Activated CD4-positive, alpha-beta memory T cell treated with anti-CD3 and anti-CD28 coated beads for 36 hours (primary cell): ENCODE results near the gene SUPT3H. TPM values are rescaled to one million over a fixed set of nuclear protein-coding genes. Genes with fewer than 3 reads are reported as not detected.
"Not testable (repeated sequence)": the region's sequence is repeated elsewhere in the genome, so short reads cannot be mapped to it uniquely, and the experiment has no call there.

Source experiments
- CTCF ChIA-PET: fragments of 350-600 bp; sonication (Branson Sonifier 250); formaldehyde crosslinking; loops from one replicate; lab custom pipeline; 2021; ENCODE audit warnings: antibody characterized with exemption, inconsistent platforms; lab: Charles Lee
- POLR2A ChIA-PET: fragments of 350-600 bp; sonication (Branson Sonifier 250); formaldehyde crosslinking; loops from one replicate; lab custom pipeline; 2021; ENCODE audit warnings: antibody characterized with exemption; lab: Charles Lee
- DNase-seq: peaks from one replicate; pipeline ENCODE4 v3.0.0-alpha.2; 2020
- H3K27ac Mint-ChIP-seq: one replicate; pipeline ENCODE4 v1.8.0; 2021; ENCODE audit warnings: mixed read lengths
- H3K27me3 Mint-ChIP-seq: one replicate; pipeline ENCODE4 v1.8.0; 2021; ENCODE audit warnings: mixed read lengths
- H3K36me3 Mint-ChIP-seq: one replicate; pipeline ENCODE4 v1.8.0; 2021; ENCODE audit warnings: mixed read lengths
- H3K4me1 Mint-ChIP-seq: one replicate; pipeline ENCODE4 v1.8.0; 2021; ENCODE audit warnings: low read depth, mixed read lengths
- H3K4me3 Mint-ChIP-seq: one replicate; pipeline ENCODE4 v1.8.0; 2021; ENCODE audit warnings: mild to moderate bottlenecking, mixed read lengths
- H3K9me3 Mint-ChIP-seq: one replicate; pipeline ENCODE4 v1.8.0; 2021; ENCODE audit warnings: mixed read lengths
- intact Hi-C: fragments of 100-400 bp; cut with micrococcal nuclease; formaldehyde crosslinking; loops from one replicate; pipeline ENCODE4 v1.15.1; 2023
- total RNA-seq, 2 experiments: library from RNA; stranded (reverse); gene quantifications; one replicate each; pipeline ENCODE4 v1.2.3, GENCODE V29; 2021

The SUPT3H gene
- total RNA-seq, 2 experiments from 2014 or later, result 17.4 to 18.2 TPM

DNA sequence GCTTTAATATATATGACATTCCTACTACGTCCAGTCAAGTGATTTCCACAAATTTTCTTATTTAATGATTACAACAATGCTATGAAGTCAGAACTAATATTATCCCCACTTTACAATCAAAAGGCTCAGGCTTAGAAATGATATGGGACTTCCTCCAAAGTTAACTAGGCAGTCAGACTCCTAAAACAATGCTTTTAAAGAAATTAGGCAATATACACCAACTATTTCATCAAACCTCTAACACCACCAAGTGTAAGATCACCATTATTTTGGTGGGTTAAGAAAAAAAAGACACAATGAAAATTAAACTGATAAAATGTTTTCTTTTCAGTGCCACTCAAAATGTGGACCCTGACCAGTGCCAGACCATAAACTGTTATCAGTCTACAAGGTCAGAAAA, 305.7 kb downstream of the SUPT3H start:
- Mint-ChIP-seq H3K27me3 (no peaks in the 10 kb centered on the region), H3K9me3 (no peaks in the 10 kb centered on the region), H3K4me1 (peaks cover 23% of the 10 kb centered on the region), H3K36me3 (no peaks in the 10 kb centered on the region), H3K27ac (no peak overlapping the region), H3K4me3 (no peak overlapping the region)
- no peak for DNase-seq
- CTCF ChIA-PET, result no interaction called here
- POLR2A ChIA-PET, result no interaction called here
- intact Hi-C loops, result no loop called here

DNA sequence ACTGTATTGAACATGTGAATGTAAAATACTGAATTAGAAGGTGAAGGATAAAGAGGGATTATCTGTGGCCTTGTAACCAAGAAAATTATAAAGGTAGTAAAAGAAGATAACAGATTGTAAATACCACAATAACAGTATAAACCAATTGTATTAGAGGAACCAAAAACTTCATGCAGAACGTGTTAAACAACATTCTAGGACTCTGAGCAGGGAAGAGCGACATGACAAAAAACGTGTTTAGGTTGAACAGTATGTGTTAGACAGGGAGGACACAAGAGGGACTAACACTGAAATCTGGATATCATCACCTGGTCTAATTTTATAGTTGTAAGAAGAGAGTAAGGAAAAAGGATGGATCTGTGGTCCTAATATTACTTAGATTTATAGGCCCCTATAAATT, 308.6 kb downstream of the SUPT3H start:
- Mint-ChIP-seq H3K4me3 (no peak overlapping the region), H3K27ac (no peak overlapping the region), H3K4me1 (peaks cover 14% of the 10 kb centered on the region), H3K27me3 (no peaks in the 10 kb centered on the region), H3K9me3 (no peaks in the 10 kb centered on the region), H3K36me3 (no peaks in the 10 kb centered on the region)
- ChIA-PET POLR2A (no interaction called here), CTCF (no interaction called here)
- DNase-seq, result no peak
- intact Hi-C loops, result no loop called here

DNA sequence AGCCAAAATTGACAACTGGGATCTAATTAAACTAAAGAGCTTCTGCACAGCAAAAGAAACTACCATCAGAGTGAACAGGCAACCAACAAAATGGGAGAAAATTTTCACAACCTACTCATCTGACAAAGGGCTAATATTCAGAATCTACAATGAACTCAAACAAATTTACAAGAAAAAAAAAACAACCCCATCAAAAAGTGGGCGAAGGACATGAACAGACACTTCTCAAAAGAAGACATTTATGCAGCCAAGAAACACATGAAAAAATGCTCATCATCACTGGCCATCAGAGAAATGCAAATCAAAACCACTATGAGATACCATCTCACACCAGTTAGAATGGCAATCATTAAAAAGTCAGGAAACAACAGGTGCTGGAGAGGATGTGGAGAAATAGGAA, 310.3 kb downstream of the SUPT3H start:
- H3K36me3 Mint-ChIP-seq, intact Hi-C loops, H3K4me1 Mint-ChIP-seq, DNase-seq, H3K27me3 Mint-ChIP-seq, H3K9me3 Mint-ChIP-seq, CTCF ChIA-PET, H3K27ac Mint-ChIP-seq, POLR2A ChIA-PET, H3K4me3 Mint-ChIP-seq: not testable (repeated sequence)

DNA sequence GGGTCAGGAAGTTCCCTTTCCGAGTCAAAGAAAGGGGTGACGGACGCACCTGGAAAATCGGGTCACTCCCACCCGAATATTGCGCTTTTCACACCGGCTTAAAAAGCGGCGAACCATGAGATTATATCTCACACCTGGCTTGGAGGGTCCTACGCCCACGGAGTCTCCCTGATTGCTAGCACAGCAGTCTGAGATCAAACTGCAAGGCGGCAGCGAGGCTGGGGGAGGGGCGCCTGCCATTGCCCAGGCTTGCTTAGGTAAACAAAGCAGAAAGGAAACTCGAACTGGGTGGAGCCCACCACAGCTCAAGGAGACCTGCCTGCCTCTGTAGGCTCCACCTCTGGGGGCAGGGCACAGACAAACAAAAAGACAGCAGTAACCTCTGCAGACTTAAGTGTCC, 315.1 kb downstream of the SUPT3H start:
- CTCF ChIA-PET, H3K4me3 Mint-ChIP-seq, POLR2A ChIA-PET, H3K4me1 Mint-ChIP-seq, H3K36me3 Mint-ChIP-seq, DNase-seq, H3K27me3 Mint-ChIP-seq, intact Hi-C loops, H3K27ac Mint-ChIP-seq: not testable (repeated sequence)
- H3K9me3 Mint-ChIP-seq, result peaks cover 16% of the 10 kb centered on the region

DNA sequence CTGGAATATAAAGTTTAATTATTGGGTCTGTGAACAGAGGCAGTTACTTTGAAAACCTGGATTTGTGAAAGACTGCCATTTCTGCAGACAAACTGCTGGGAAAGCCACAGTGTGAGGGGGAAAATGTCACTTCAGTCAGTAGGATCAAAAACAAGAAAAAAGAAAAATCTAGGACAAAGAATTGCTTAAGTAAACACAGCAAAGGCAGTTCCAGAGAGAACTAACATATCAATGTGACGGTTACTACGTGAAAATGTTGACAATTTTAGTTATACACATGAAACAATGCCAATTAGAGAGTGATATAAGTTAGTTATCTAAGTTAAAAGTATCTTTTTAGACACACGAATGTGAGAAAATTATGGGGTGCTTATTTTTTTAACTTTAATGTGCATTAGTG, 320.0 kb downstream of the SUPT3H start:
- CTCF ChIA-PET, result no interaction called here
- POLR2A ChIA-PET, result no interaction called here
- intact Hi-C loops, result no loop called here
- no peak for DNase-seq
- peaks cover 16% of the 10 kb centered on the region for H3K9me3 Mint-ChIP-seq
- H3K4me3 Mint-ChIP-seq, result no peak overlapping the region
- H3K36me3 Mint-ChIP-seq, result peaks cover 9% of the 10 kb centered on the region
- peaks cover 9% of the 10 kb centered on the region for H3K4me1 Mint-ChIP-seq
- H3K27me3 Mint-ChIP-seq, result no peaks in the 10 kb centered on the region
- H3K27ac Mint-ChIP-seq, result no peak overlapping the region

DNA sequence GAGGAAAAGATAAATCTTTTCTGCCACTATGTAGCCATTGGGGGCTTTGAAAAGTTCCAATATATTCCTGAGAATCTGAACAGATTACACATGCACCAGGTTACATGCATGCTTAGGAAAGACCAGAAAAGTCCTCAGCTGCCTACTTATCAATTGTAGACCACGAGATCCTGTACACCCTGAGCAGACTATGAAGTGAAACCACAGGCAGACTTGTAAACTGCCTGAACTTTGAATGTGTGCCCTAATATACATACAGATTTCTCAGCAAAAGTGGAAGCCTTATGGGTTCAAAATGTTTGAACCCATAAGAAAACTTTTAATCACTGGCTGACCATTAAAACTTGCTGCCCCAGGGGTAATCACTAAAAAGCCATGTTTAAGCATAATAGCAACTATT, 323.1 kb downstream of the SUPT3H start:
- Mint-ChIP-seq H3K4me1 (peaks cover 11% of the 10 kb centered on the region), H3K27me3 (no peaks in the 10 kb centered on the region), H3K9me3 (peaks cover 3% of the 10 kb centered on the region), H3K27ac (no peak overlapping the region), H3K4me3 (no peak overlapping the region), H3K36me3 (peaks cover 5% of the 10 kb centered on the region)
- ChIA-PET CTCF (no interaction called here), POLR2A (no interaction called here)
- no peak for DNase-seq
- intact Hi-C loops, result no loop called here

DNA sequence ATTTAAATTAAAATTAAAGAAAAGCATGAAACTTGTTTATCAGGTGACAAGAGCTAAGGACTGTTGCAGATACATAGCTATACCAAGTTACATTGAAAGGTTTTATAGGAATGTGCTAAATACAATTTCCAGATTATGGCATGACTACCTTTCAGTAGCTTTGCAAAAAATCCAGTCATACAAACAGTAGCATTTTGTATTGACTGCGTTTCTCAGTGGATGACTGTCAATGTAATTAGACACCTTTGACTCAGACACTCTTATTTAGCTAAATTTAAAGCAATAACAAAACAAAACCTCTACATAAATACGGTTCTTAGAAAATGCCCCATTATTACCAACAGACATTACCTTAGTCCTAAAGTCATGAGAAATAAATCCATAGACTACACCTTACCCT, 325.4 kb downstream of the SUPT3H start:
- Mint-ChIP-seq H3K9me3 (peaks cover 3% of the 10 kb centered on the region), H3K4me3 (no peak overlapping the region), H3K27me3 (no peaks in the 10 kb centered on the region), H3K4me1 (peaks cover 25% of the 10 kb centered on the region), H3K27ac (no peak overlapping the region), H3K36me3 (peaks cover 7% of the 10 kb centered on the region)
- intact Hi-C loops, result no loop called here
- POLR2A ChIA-PET, result no interaction called here
- DNase-seq, result no peak
- CTCF ChIA-PET, result no interaction called here

DNA sequence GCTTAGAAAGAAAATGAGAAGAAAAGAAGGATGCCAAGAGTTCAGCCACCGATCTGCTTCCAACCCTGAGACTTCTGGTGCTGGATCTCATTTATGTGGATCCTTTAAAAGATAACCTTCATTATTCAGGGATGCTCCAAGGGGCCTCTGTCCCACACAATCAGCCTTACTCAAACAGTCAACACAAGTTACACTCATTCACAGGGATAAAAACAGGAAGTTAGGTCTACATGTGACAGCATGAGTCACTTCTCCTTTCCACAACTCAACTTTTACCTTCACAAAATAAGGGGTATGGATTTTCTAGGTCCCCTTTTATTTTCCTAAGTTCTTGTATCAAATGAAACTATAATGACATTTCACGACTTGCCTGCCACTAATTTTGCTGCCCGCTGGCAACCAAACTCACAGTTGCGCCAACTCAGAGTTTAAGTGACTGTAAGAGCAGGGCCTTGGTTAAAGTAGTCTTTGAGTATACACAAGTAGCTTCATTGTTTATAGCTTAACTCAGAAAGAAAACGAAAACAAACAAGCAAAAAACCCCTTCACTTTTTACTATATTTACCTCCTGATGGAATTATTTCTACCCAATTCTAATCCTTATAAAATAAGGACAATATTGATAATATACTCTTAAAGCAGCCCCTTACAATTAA, 328.4 kb downstream of the SUPT3H start:
- H3K4me1 Mint-ChIP-seq, result peaks cover 23% of the 10 kb centered on the region
- H3K9me3 Mint-ChIP-seq, result peaks cover 3% of the 10 kb centered on the region
- ChIA-PET CTCF (no interaction called here), POLR2A (no interaction called here)
- H3K27ac Mint-ChIP-seq, result no peak overlapping the region
- intact Hi-C loops, result no loop called here
- no peaks in the 10 kb centered on the region for H3K27me3 Mint-ChIP-seq
- H3K36me3 Mint-ChIP-seq, result peaks cover 5% of the 10 kb centered on the region
- no peak overlapping the region for H3K4me3 Mint-ChIP-seq
- DNase-seq, result no peak

DNA sequence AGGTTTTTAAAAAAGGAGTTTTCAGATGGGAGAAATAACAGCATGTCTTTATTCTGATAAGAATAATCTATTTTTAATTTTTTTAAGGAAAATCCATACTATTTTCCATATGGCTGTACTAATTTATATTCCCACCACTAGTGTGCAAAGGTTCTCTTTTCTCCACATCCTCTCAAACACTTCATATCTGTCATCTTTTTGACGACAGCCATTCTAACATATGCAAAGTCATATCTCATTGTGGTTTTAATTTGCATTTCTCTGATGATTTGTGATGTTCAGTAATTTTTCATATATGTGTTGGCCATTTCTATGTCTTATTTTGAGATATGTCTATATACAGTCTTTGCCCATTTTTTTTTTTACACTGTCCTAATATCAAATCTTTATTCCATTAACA, 330.2 kb downstream of the SUPT3H start:
- no peak for DNase-seq
- no peaks in the 10 kb centered on the region for H3K27me3 Mint-ChIP-seq
- peaks cover 3% of the 10 kb centered on the region for H3K9me3 Mint-ChIP-seq
- POLR2A ChIA-PET, result no interaction called here
- CTCF ChIA-PET, result no interaction called here
- peaks cover 5% of the 10 kb centered on the region for H3K36me3 Mint-ChIP-seq
- peaks cover 25% of the 10 kb centered on the region for H3K4me1 Mint-ChIP-seq
- no peak overlapping the region for H3K27ac Mint-ChIP-seq
- intact Hi-C loops, result no loop called here
- H3K4me3 Mint-ChIP-seq, result no peak overlapping the region

DNA sequence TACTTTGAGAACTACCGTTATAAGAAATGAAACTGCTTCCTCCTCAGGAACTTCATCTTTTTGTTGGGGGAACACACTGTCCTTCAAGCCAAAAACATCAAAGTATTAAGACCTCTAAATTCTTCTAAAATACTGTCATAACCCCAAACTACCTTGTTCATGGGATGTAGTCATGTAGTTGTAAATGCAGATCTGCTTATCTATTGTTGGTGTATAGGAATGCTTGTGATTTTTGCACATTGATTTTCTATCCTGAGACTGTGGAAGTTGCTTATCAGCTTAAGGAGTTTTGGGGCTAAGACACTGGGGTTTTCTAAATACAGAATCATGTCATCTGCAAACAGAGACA, 332.5 kb downstream of the SUPT3H start:
- no peak overlapping the region for H3K27ac Mint-ChIP-seq

DNA sequence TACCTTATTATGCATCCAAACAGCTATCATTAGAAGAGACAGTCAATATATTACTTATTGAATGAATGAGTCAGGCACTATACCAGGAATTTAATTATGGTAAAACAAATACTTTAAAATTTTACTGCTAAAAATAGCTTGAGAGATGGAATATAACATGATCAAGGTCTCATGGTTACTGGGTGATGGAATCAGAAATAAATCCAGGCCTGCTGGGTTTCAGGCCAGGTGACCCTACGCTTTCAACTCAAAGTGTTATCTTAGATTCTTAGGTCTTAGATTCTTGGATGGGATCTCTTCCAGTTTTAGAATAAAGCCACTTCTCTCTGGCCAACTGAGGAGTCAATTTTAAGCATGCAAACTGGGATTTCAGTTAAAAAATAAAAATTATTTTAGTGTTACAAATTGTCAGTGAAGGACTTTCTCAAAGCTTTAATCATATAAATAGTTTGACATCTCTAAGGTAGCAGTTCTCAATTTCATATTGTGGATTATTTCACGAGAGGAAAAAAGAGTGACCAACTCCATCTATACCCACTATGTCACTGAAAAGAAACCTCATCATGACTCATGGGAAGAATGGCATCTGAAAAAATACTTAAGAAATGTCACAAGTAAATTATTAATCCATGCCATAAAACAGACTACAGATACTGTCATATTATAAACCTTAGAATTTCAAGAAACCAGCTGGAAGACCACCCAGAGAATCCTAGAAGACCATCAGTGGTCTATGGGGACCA, 333.1 kb downstream of the SUPT3H start:
- H3K4me3 Mint-ChIP-seq, result no peak overlapping the region
- peaks cover 24% of the 10 kb centered on the region for H3K4me1 Mint-ChIP-seq
- H3K27ac Mint-ChIP-seq, result no peak overlapping the region
- ChIA-PET CTCF (no interaction called here), POLR2A (interaction anchor here (0.6 kb wide), 1 partner anchor 330 kb away, joined by 3 read pairs; no protein-coding TSS in a partner anchor)
- no peak for DNase-seq
- H3K36me3 Mint-ChIP-seq, result peaks cover 5% of the 10 kb centered on the region
- intact Hi-C loops, result no loop called here
- peaks cover 3% of the 10 kb centered on the region for H3K9me3 Mint-ChIP-seq
- H3K27me3 Mint-ChIP-seq, result no peaks in the 10 kb centered on the region

More for the DNA sequence above, 332.5 kb downstream of the SUPT3H start:
- Mint-ChIP-seq H3K27me3 (no peaks in the 10 kb centered on the region), H3K9me3 (peaks cover 3% of the 10 kb centered on the region), H3K4me1 (peaks cover 25% of the 10 kb centered on the region), H3K36me3 (peaks cover 5% of the 10 kb centered on the region), H3K4me3 (no peak overlapping the region)
- ChIA-PET CTCF (no interaction called here), POLR2A (no interaction called here)
- intact Hi-C loops, result no loop called here
- DNase-seq, result no peak

DNA sequence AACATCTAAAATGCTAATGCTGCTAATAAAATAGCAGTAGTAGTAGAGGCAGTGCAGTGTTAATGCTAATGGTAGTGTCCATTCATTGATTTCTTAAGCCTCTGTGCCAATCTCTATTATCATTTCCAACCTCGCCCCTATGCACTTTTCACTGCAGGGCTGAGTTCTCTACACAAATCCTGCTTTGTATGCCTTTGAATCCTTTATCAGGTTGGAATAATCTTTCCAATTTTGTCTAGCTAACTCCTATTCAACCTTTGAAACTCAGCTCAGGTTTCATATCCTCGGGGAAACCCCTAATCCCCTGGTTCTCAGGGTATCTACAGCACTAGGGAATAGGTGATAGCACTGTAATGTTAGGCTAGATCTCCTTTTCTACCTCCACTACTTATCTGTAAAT, 333.6 kb downstream of the SUPT3H start:
- Mint-ChIP-seq H3K27me3 (no peaks in the 10 kb centered on the region), H3K36me3 (peaks cover 5% of the 10 kb centered on the region), H3K27ac (no peak overlapping the region), H3K4me1 (peaks cover 18% of the 10 kb centered on the region), H3K4me3 (no peak overlapping the region), H3K9me3 (peaks cover 3% of the 10 kb centered on the region)
- intact Hi-C loops, result no loop called here
- ChIA-PET CTCF (no interaction called here), POLR2A (interaction anchor here (0.6 kb wide), 1 partner anchor 331 kb away, joined by 3 read pairs; no protein-coding TSS in a partner anchor)
- no peak for DNase-seq

DNA sequence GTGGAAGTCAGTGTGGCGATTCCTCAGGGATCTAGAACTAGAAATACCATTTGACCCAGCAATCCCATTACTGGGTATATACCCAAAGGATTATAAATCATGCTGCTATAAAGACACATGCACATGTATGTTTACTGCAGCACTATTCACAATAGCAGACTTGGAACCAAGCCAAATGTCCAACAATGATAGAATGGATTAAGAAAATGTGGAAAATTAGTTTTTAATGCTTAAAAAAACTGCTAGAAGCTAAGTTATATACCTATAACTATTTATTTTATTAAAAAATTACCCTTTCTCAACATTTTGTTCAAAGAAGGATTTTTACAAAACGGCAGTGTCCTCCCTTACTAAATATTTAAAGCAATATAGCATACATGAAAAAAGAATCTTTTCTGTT, 335.1 kb downstream of the SUPT3H start:
- H3K36me3 Mint-ChIP-seq, POLR2A ChIA-PET, intact Hi-C loops, H3K27ac Mint-ChIP-seq, DNase-seq, CTCF ChIA-PET, H3K27me3 Mint-ChIP-seq, H3K4me3 Mint-ChIP-seq, H3K9me3 Mint-ChIP-seq: not testable (repeated sequence)
- peaks cover 12% of the 10 kb centered on the region for H3K4me1 Mint-ChIP-seq
